ENCODE results near the gene CLCN6. TPM values are rescaled to one million over a fixed set of nuclear protein-coding genes. Genes with fewer than 3 reads are reported as not detected.

The CLCN6 gene
- total and polyA plus RNA-seq, 10 of the 15 experiments (the other 5 are each of a cell fraction or from before 2014, with no cell fraction given) = 2.2 to 20.9 (median 10.2) TPM

GRCh38 chr1:11806307-11806936, 431 bp downstream of the CLCN6 start (continued):
- TF ChIP-seq NFYB (IDR thresholded peaks at IDR 0.05; ENCODE audit: insufficient read depth, low read depth, low read length) = no peak
- TF ChIP-seq MTA2 (IDR thresholded peaks at IDR 0.05; ENCODE audit: low read depth) = no peak
- TF ChIP-seq EGR1 (IDR thresholded peaks at IDR 0.05; ENCODE audit: borderline replicate concordance in 1 of 2, low read depth in 2 of 2, low read length in 2 of 2) = peak in 1 of 2 experiments; percentile 40; a peak in 1 of 3 replicates
- TF ChIP-seq NKRF (conservative IDR thresholded peaks at IDR 0.05) = 0 out of 2 replicates have a peak, but pooled peaks have one; percentile 94
- TF ChIP-seq CTCF (IDR thresholded peaks at IDR 0.05 in 2 of 3, conservative IDR thresholded peaks at IDR 0.05 in 1 of 3; ENCODE audit: control insufficient read depth in 2 of 3, extremely low read depth in 1 of 3, insufficient read depth in 1 of 3, low read depth in 3 of 3, low read length in 3 of 3) = no peak
- TF ChIP-seq BCL3 (IDR thresholded peaks at IDR 0.05; ENCODE audit: borderline replicate concordance, insufficient read depth, low read depth, low read length, poor library complexity, severe bottlenecking) = peak; percentile 2
- peak; percentile 85 for TF ChIP-seq BMI1 (IDR thresholded peaks at IDR 0.05; ENCODE audit: borderline replicate concordance)
